ENCODE data around the gene GLRB. TPM values are rescaled to one million over a fixed set of nuclear protein-coding genes. Genes with fewer than 3 reads are reported as not detected.

Gene GLRB
- total RNA-seq, 1 donor, result 27.1 TPM

Small RNA genes lying within 50 kb of the gene (small RNA-seq; reads per million reads assigned to genes)
- gene RF00019, result not detected
- not detected for gene RNU6-582P

Other genes starting within 250 kb of the GLRB start
- 145 and 147 TPM in 2 replicates for gene PDGFC, start 104.4 kb upstream of the GLRB start, total RNA-seq
- gene GRIA2, start 144.6 kb downstream of the GLRB start, total RNA-seq, result under 0.01 TPM in 1 of 2 replicates, not detected in the other